ENCODE data around the gene CNIH3. TPM values are rescaled to one million over a fixed set of nuclear protein-coding genes. Genes with fewer than 3 reads are reported as not detected.

The CNIH3 gene
- total and polyA plus RNA-seq, 2 donors (not counting 1 experiment from before 2014, with no cell fraction given), result 3.7 to 28.1 TPM

GRCh38 chr1:224666913-224667312, 50.8 kb downstream of the CNIH3 start:
- H3K27me3 ChIP-seq (ENCODE audit: control insufficient read depth, insufficient read depth, low read length), result no peaks in the 10 kb centered on the region
- peaks cover 3% of the 10 kb centered on the region for H3K4me1 ChIP-seq (ENCODE audit: control insufficient read depth, extremely low read depth, insufficient read depth, low read length)
- no peak overlapping the region for H3K4me3 ChIP-seq (replicated peaks in 1 of 4; ENCODE audit: control extremely low read depth in 1 of 4, insufficient read depth in 1 of 4, low read depth in 3 of 4, low read length in 4 of 4)
- no peak overlapping the region for H3K27ac ChIP-seq (ENCODE audit: insufficient read depth, low read length)
- H4K20me1 ChIP-seq (ENCODE audit: control insufficient read depth, extremely low read depth, insufficient read depth, low read length), result no peaks in the 10 kb centered on the region
- no peak overlapping the region for H3K9ac ChIP-seq (ENCODE audit: insufficient read depth, low read length)
- TF ChIP-seq EZH2 (IDR thresholded peaks at IDR 0.05; ENCODE audit: low read length, missing control alignments), result no peak
- TF ChIP-seq, protein P1, sequence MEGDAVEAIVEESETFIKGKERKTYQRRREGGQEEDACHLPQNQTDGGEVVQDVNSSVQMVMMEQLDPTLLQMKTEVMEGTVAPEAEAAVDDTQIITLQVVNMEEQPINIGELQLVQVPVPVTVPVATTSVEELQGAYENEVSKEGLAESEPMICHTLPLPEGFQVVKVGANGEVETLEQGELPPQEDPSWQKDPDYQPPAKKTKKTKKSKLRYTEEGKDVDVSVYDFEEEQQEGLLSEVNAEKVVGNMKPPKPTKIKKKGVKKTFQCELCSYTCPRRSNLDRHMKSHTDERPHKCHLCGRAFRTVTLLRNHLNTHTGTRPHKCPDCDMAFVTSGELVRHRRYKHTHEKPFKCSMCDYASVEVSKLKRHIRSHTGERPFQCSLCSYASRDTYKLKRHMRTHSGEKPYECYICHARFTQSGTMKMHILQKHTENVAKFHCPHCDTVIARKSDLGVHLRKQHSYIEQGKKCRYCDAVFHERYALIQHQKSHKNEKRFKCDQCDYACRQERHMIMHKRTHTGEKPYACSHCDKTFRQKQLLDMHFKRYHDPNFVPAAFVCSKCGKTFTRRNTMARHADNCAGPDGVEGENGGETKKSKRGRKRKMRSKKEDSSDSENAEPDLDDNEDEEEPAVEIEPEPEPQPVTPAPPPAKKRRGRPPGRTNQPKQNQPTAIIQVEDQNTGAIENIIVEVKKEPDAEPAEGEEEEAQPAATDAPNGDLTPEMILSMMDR (conservative IDR thresholded peaks at IDR 0.05 in 1 of 2, IDR thresholded peaks at IDR 0.05 in 1 of 2; ENCODE audit: low read depth in 1 of 2, low read length in 2 of 2), result no peak
- H3K79me2 ChIP-seq (ENCODE audit: control insufficient read depth, insufficient read depth, low read length), result no peaks in the 10 kb centered on the region
- no peak overlapping the region for H2AFZ ChIP-seq (ENCODE audit: low read length)
- no peak for DNase-seq (ENCODE audit: low read depth in 2 of 2)
- H3K36me3 ChIP-seq (ENCODE audit: control insufficient read depth, insufficient read depth, low read length), result no peaks in the 10 kb centered on the region
- no peaks in the 10 kb centered on the region for H3K9me3 ChIP-seq (ENCODE audit: control insufficient read depth, insufficient read depth, low read depth, low read length)
- no peak overlapping the region for H3K4me2 ChIP-seq (ENCODE audit: extremely low read depth, insufficient read depth, low read length)

DNA sequence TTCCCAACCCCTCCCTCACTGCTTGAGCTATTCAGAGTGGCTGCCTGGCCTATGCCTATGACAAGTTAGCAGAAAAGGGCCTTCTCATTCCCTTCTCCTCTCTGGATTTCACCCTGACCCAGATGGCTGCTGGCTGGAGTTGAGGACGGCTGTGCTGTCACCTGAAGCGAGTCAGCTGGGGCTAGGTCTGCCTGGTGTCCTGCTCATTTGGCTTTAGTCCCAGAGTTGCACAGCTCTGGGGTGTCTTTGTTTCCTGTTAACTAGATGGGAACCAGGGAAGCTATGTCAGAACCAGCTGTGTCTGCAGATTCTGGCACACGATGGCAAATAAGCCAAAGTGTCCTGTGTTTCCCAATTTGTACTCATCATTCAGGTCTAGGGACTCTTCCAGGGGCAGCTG, 52.9 kb downstream of the CNIH3 start:
- Histone ChIP-seq H3K4me2 (ENCODE audit: extremely low read depth, insufficient read depth, low read length) (no peak overlapping the region), H3K36me3 (ENCODE audit: control insufficient read depth, insufficient read depth, low read length) (no peaks in the 10 kb centered on the region), H4K20me1 (ENCODE audit: control insufficient read depth, extremely low read depth, insufficient read depth, low read length) (no peaks in the 10 kb centered on the region), H3K79me2 (ENCODE audit: control insufficient read depth, insufficient read depth, low read length) (no peaks in the 10 kb centered on the region), H3K4me1 (ENCODE audit: control insufficient read depth, extremely low read depth, insufficient read depth, low read length) (peaks cover 3% of the 10 kb centered on the region), H3K27ac (ENCODE audit: insufficient read depth, low read length) (no peak overlapping the region), H3K4me3 (replicated peaks in 1 of 4; ENCODE audit: control extremely low read depth in 1 of 4, insufficient read depth in 1 of 4, low read depth in 3 of 4, low read length in 4 of 4) (no peak overlapping the region), H3K27me3 (ENCODE audit: control insufficient read depth, insufficient read depth, low read length) (no peaks in the 10 kb centered on the region), H2AFZ (ENCODE audit: low read length) (no peak overlapping the region), H3K9me3 (ENCODE audit: control insufficient read depth, insufficient read depth, low read depth, low read length) (no peaks in the 10 kb centered on the region), H3K9ac (ENCODE audit: insufficient read depth, low read length) (no peak overlapping the region)
- no peak for TF ChIP-seq EZH2 (IDR thresholded peaks at IDR 0.05; ENCODE audit: low read length, missing control alignments)
- TF ChIP-seq, protein P1 (conservative IDR thresholded peaks at IDR 0.05 in 1 of 2, IDR thresholded peaks at IDR 0.05 in 1 of 2; ENCODE audit: low read depth in 1 of 2, low read length in 2 of 2), result no peak
- peak; percentile 19 to 25 for DNase-seq (ENCODE audit: low read depth in 2 of 2)

DNA sequence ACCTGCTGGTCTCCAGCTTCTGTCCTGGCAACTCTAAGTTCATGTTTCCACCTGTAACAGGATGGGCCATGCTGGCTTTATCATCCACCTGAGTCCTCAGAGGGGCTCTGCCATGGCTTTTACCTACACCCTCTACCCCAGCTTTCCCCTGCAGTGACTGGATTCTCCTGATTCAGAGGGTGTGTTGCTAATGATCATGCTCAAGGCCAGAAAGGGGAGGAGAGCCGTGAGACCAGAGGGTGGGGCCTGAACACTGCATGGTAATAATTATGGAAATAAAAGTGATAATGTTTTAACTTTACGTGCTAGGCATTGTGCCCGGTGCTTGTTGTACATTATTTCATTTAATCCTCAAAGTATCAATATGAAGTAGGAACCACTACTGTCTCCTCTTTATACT, 53.3 kb downstream of the CNIH3 start:
- Histone ChIP-seq H3K4me1 (ENCODE audit: control insufficient read depth, extremely low read depth, insufficient read depth, low read length) (peaks cover 3% of the 10 kb centered on the region), H3K4me3 (replicated peaks in 1 of 4; ENCODE audit: control extremely low read depth in 1 of 4, insufficient read depth in 1 of 4, low read depth in 3 of 4, low read length in 4 of 4) (no peak overlapping the region), H3K9me3 (ENCODE audit: control insufficient read depth, insufficient read depth, low read depth, low read length) (no peaks in the 10 kb centered on the region), H3K27me3 (ENCODE audit: control insufficient read depth, insufficient read depth, low read length) (no peaks in the 10 kb centered on the region), H2AFZ (ENCODE audit: low read length) (no peak overlapping the region), H4K20me1 (ENCODE audit: control insufficient read depth, extremely low read depth, insufficient read depth, low read length) (no peaks in the 10 kb centered on the region), H3K36me3 (ENCODE audit: control insufficient read depth, insufficient read depth, low read length) (no peaks in the 10 kb centered on the region), H3K27ac (ENCODE audit: insufficient read depth, low read length) (no peak overlapping the region), H3K4me2 (ENCODE audit: extremely low read depth, insufficient read depth, low read length) (no peak overlapping the region), H3K9ac (ENCODE audit: insufficient read depth, low read length) (no peak overlapping the region), H3K79me2 (ENCODE audit: control insufficient read depth, insufficient read depth, low read length) (no peaks in the 10 kb centered on the region)
- DNase-seq (ENCODE audit: low read depth in 2 of 2), result no peak
- TF ChIP-seq EZH2 (IDR thresholded peaks at IDR 0.05; ENCODE audit: low read length, missing control alignments), result no peak
- TF ChIP-seq, protein P1 (conservative IDR thresholded peaks at IDR 0.05 in 1 of 2, IDR thresholded peaks at IDR 0.05 in 1 of 2; ENCODE audit: low read depth in 1 of 2, low read length in 2 of 2), result no peak

Data from fibroblast of lung (primary cell).